ENCODE measurements around the gene TLCD2.
"Not testable (repeated sequence)": the region's sequence is repeated elsewhere in the genome, so short reads cannot be mapped to it uniquely, and the experiment has no call there.

The TLCD2 gene

DNA sequence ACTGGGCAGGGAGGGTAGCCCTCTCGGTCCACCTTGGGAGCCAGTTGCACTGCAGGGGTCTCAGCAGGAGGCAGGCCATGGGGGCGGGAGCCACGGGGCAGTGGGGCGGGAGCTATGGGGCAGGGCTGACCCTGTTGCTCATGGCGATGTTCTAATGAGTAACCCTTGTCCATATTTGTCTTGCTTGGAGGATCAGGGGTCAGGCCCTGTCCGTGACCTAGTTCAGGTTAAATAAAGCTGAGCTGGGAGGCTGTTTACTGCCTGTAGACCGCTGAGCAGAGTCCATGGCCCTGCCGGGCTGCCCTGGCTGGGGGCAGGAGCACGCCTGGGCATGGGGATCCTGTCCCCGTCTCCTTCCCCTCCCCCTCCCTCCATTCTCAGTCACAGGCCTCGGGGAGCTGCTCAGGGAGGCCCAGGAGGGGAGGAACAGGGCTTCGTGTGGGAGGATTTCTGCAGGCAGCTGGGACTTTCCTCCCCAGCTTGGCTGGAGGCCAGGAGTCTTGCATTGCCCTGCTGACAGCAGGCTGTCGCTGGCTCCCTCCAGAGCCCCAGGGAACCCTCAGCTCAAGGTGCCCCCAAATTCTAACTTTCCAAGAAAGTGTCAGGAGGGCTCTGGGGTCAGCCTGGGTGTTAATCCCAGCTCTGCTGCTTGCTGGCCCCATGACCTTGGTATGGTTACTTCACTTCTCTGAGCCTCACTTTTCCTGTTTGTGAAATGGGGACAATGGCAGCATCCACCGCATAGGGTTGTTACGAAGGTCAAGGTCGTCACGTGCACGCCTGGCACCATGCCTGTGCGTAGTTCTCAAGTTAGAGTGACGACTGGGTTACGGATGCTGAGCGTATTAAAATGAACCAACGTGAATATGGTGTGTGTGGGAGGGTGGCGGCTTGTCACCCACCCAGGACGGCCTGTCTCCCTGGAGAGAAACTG, 26.4 kb upstream of the TLCD2 start:
- DNase-seq (ENCODE audit: low read depth): peak; percentile 64
- no peak overlapping the region for H3K4me3 ChIP-seq (ENCODE audit: low read depth, low read length)

- no peak overlapping the region for H3K4me3 ChIP-seq (ENCODE audit: low read depth, low read length)
- no peak for DNase-seq (ENCODE audit: low read depth)
These were observed 25.7 kb upstream of the TLCD2 start for GRCh38 chr17:1735834-1736347.

- H3K4me3 ChIP-seq (ENCODE audit: low read depth, low read length): no peak overlapping the region
- DNase-seq (ENCODE audit: low read depth): no peak
These were observed 25.2 kb upstream of the TLCD2 start for GRCh38 chr17:1735418-1735817.

DNA sequence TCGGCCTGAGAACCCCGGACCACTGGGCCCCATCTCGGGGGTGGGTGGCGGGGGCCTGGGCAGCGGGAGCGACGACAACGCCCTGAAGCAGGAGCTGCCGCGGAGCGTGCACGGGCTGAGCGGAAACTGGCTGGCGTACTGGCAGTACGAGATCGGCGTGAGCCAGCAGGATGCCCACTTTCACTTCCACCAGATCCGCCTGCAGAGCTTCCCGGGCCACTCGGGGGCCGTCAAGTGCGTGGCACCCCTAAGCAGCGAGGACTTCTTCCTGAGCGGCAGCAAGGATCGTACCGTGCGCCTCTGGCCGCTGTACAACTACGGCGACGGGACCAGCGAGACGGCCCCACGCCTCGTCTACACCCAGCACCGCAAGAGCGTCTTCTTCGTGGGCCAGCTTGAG, 23.6 kb upstream of the TLCD2 start:
- no peak overlapping the region for H3K4me3 ChIP-seq (ENCODE audit: low read depth, low read length)
- DNase-seq (ENCODE audit: low read depth): no peak

GRCh38 chr17:1732833-1733321, 22.7 kb upstream of the TLCD2 start:
- no peak for DNase-seq (ENCODE audit: low read depth)
- no peak overlapping the region for H3K4me3 ChIP-seq (ENCODE audit: low read depth, low read length)

DNA sequence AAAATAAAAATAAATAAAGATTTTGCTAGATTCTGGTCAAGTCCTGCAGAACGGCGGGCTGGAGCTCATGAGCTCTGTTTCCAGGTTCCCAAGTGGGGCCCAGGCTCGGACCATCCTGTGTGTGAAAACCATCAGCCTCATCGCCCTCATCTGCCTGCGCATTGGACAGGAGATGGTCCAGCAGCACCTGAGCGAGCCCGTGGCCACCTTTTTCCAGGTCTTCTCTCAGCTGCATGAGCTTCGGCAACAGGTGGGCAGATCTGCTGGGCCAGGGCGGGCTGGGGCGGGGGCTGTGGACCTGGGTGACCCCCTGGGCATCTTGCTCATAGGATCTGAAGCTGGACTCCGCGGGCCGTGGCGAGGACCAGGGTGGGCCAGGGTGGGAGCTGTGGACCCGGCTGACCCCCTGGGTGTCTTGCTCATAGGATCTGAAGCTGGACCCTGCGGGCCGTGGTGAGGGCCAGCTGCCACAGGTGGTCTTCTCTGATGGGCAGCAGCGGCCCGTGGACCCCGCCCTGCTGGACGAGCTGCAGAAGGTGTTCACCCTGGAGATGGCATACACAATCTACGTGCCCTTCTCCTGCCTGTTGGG, 22.2 kb upstream of the TLCD2 start:
- no peak for DNase-seq (ENCODE audit: low read depth)
- no peak overlapping the region for H3K4me3 ChIP-seq (ENCODE audit: low read depth, low read length)

DNA sequence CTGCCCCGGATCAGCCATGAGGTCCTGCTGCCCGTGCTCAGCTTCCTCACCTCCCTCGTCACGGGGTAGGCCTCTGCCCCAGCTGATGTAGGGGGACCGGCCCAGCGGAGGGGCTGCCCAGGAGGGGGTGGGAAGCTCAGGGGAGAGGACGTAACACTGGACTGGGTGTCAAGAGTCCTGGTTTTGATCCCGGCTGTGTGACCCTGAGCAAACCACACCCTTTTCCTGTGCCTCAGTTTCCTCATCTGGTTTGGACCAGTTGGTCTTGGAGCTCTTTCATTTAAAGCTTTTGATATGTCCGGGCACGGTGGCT, 21.0 kb upstream of the TLCD2 start:
- no peak for DNase-seq (ENCODE audit: low read depth)
- no peak overlapping the region for H3K4me3 ChIP-seq (ENCODE audit: low read depth, low read length)

DNA sequence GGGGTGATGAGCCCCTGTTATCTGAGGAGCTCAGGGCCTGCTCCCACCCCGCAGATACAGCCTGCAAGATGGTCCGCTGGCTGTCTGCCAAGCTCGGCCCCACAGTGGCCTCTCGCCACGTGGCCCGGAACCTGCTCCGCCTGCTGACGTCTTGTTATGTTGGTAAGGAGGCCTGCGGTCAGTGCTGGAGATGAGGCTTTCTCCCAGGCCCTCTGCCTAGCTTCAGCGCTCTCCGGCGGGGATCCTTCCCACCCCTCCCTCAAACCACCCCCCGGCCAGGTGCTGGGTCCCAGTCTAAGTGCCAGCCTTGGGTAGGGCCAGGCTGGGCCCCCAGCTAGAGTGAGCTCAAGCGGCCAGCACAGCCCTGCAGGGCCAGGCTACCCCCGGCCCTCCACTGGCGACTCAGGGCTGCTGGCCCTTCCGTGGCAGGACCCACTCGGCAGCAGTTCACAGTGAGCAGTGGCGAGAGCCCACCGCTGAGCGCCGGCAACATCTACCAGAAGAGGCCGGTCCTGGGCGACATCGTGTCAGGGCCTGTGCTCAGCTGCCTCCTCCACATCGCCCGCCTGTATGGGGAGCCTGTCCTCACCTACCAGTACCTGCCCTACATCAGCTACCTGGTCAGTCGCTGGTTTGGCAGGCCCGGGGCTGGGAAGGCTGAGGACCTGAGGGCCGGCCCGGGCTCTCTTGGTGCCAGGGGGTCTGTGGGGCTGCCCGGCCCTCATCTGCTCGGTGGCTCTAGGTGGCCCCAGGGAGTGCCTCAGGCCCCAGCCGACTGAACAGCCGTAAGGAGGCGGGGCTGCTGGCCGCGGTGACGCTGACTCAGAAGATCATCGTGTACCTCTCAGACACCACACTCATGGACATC, 20.4 kb upstream of the TLCD2 start:
- no peak overlapping the region for H3K4me3 ChIP-seq (ENCODE audit: low read depth, low read length)
- DNase-seq (ENCODE audit: low read depth): peak; percentile 81

DNA sequence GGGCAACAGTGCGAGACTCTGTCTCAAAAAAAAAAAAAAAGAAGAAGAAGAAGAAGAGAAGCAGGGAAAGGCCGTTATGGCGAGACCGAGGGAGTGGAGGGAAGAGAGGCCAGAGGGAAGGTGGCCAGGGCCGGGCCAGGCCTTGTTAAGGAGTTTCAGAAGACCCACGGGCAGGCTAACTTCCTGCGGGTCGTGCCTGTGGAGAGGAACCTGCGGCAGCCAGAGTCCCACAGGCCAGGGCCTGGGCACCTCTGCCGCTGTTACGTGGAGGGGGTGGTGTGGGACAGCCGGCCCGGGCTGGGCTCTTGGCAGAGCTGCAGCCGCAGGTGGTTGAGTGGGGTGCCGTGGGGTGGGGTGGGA, 19.8 kb upstream of the TLCD2 start:
- no peak overlapping the region for H3K4me3 ChIP-seq (ENCODE audit: low read depth, low read length)
- no peak for DNase-seq (ENCODE audit: low read depth)

GRCh38 chr17:1727876-1728630, 17.9 kb upstream of the TLCD2 start:
- no peak for DNase-seq (ENCODE audit: low read depth)
- H3K4me3 ChIP-seq (ENCODE audit: low read depth, low read length): no peak overlapping the region

DNA sequence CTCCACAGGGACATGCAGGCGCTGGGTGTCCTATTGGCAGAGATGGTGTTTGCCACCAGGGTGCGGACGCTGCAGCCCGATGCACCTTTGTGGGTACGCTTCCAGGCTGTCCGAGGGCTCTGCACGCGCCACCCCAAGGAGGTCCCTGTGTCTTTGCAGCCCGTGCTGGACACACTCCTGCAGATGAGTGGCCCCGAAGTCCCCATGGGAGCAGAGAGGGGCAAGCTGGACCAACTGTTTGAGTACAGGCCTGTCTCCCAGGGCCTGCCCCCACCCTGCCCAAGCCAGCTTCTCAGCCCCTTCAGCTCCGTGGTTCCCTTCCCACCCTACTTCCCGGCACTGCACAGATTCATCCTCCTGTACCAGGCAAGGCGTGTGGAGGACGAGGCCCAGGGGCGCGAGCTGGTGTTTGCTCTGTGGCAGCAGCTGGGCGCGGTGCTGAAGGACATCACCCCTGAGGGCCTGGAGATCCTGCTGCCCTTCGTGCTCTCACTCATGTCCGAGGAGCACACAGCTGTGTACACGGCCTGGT, 17.1 kb upstream of the TLCD2 start:
- no peak for DNase-seq (ENCODE audit: low read depth)
- no peak overlapping the region for H3K4me3 ChIP-seq (ENCODE audit: low read depth, low read length)

- DNase-seq (ENCODE audit: low read depth): no peak
- H3K4me3 ChIP-seq (ENCODE audit: low read depth, low read length): no peak overlapping the region
These were observed 16.6 kb upstream of the TLCD2 start for GRCh38 chr17:1726626-1727257.

DNA sequence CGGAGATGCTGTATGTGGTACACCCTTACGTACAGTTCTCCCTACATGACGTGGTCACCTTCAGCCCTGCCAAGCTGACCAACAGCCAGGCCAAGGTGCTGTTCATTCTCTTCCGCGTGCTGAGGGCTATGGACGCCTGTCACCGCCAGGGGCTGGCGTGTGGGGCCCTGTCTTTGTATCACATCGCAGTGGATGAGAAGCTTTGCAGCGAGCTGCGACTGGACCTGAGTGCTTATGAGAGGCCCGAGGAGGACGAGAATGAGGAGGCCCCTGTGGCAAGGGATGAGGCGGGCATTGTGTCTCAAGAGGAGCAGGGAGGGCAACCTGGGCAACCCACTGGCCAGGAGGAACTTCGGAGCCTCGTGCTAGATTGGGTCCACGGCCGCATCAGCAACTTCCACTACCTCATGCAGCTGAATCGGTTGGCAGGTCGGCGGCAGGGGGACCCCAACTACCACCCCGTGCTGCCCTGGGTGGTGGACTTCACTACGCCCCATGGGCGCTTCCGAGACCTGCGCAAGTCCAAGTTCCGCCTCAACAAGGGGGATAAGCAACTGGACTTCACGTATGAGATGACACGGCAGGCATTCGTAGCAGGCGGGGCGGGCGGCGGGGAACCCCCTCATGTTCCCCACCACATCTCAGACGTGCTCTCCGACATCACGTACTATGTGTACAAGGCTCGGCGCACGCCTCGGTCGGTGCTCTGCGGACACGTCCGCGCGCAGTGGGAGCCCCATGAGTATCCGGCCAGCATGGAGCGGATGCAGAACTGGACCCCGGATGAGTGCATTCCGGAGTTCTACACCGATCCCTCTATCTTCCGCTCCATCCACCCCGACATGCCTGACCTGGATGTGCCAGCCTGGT, 15.7 kb upstream of the TLCD2 start:
- peak overlapping the region; percentile 59 for H3K4me3 ChIP-seq (ENCODE audit: low read depth, low read length)
- no peak for DNase-seq (ENCODE audit: low read depth)

DNA sequence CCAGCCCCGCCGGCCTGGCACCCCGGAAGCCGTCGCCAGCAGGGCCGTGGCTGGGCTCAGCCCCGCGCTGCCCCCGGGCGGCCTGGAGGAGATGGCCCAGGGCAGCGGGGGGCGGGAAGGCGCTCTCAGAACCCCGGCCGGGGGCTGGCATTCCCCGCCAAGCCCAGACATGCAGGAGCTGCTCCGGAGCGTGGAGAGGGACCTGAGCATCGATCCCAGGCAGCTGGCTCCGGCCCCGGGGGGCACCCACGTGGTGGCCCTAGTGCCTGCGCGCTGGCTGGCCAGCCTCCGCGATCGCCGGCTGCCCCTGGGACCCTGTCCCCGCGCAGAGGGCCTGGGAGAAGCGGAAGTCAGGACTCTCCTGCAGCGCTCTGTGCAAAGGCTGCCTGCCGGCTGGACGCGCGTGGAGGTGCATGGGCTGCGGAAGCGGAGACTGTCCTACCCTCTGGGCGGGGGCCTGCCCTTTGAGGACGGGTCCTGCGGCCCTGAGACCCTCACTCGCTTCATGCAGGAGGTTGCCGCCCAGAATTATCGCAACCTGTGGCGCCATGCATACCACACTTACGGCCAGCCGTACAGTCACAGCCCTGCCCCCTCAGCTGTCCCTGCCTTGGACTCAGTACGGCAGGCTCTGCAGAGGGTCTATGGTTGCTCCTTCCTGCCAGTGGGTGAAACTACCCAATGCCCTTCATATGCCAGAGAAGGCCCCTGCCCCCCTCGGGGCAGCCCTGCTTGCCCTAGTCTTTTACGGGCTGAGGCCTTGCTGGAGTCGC, 14.9 kb upstream of the TLCD2 start:
- DNase-seq (ENCODE audit: low read depth): no peak
- peak overlapping the region; percentile 59 for H3K4me3 ChIP-seq (ENCODE audit: low read depth, low read length)

DNA sequence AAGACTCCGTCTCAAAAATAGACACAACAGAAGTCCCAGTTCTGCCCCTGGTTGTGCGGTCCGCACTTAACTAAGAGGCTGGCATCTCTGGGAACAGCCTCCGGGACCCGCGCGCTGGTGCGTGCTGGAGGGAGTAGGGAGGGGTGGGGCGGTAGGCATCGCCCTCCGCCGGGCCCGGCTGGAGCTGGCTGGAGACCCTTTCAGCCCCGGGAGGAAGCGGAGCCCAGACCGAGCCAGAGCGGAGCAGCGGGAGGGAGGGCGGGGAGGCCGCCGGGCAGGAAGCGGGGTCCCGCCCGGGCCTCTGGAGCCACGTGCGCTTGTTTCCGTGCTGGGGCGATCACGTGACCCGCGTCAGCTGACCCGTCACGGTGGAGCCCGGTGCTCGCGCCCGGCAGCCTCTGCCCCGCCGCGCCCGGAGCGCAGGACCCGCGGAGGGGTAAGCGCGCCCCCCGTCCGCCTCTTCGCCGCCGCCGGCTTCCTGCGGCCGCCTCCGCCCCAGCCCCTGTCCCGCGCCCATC, 14.2 kb upstream of the TLCD2 start, which contains the start of gene WDR81:
TSS of gene WDR81 (plus strand) at position 354 of the 518 bp plus-strand sequence. CDS start 256 bp downstream, outside the sequence.
- peak within 1 kb of the TSS; percentile 59 for H3K4me3 ChIP-seq (ENCODE audit: low read depth, low read length)
- peak; percentile 48 for DNase-seq (ENCODE audit: low read depth)

DNA sequence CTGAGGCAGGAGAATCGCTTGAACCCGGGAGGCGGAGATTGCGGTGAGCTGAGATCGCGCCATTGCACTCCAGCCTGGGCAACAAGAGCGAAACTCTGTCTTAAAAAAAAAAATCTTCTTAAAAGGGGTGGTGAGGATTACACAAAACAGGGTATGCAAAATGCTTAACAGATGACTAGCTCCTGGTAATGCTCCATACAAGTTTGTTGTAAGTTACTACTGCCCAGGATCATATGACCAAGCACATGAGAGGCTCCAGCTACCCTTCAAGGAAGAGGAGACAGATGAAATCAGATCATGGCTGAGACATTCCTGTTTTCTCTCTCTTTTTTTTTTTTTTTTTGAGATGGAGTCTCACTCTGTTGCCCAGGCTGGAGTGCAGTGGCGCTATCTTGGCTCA, 11.8 kb upstream of the TLCD2 start:
- not testable (repeated sequence) for H3K4me3 ChIP-seq (ENCODE audit: low read depth, low read length); DNase-seq (ENCODE audit: low read depth)
